D721Med (cell line): ENCODE measurements around the gene ANXA7.
"Not testable (repeated sequence)": the region's sequence is repeated elsewhere in the genome, so short reads cannot be mapped to it uniquely, and the experiment has no call there.

Source experiments
- DNase-seq: peaks from one replicate; pipeline ENCODE4 v3.0.0; 2011; ENCODE audit warnings: low spot score; ENCODE audit not compliant: insufficient read length
- FAIRE-seq: peaks from 2 replicates; lab custom pipeline; 2011; peaks lifted over from hg19 to GRCh38; lab: Jason Lieb, UNC
- CTCF ChIP-seq: IDR thresholded peaks from 2 replicates; pipeline ENCODE4 v1.5.1; 2012; ENCODE audit warnings: mild to moderate bottlenecking, control low read depth; ENCODE audit not compliant: insufficient read depth; ENCODE audit errors: missing control alignments

The ANXA7 gene

DNA sequence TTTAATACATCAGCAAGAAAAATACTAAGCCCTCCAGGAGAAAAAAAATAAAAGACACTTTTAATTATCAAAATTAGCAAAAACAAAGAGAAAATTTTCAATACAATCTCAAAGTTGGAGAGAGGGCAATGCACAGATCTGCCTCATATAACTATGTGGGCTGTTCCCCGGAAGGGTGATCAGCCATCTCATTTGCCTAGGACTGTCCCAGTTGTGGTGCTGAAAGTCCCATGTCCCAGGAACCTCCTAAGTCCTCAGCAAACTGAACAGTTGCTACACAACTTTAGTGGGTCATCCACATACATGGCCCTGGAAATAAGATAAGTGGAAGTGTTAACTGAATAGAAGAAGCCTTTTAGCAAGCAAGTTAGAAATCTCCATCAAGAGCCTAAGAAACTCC is 69.6 kb downstream of the ANXA7 start:
- TF ChIP-seq CTCF, result no peak
- DNase-seq, result no peak
- FAIRE-seq, result no peak

DNA sequence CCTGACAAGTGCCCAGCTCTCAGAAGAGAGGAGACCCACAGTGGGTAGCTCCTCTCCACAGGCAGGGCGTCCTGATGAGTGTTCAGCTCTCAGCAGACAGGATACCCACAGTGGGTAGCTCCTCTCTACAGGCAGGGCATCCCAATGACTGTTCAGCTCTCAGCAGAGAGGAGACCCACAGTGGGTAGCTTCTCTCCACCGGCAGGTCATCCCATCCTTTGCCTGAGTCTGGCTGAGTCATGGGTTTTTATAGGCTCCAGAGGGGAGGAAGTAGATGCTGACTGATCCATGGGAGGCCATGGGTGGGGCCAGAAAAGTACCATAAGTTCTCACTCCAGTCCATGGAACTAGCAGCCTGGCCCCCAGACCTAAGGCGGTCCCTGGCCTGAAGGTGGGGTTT is 73.7 kb downstream of the ANXA7 start:
- DNase-seq (no peak), FAIRE-seq (no peak)
- TF ChIP-seq CTCF, result no peak

DNA sequence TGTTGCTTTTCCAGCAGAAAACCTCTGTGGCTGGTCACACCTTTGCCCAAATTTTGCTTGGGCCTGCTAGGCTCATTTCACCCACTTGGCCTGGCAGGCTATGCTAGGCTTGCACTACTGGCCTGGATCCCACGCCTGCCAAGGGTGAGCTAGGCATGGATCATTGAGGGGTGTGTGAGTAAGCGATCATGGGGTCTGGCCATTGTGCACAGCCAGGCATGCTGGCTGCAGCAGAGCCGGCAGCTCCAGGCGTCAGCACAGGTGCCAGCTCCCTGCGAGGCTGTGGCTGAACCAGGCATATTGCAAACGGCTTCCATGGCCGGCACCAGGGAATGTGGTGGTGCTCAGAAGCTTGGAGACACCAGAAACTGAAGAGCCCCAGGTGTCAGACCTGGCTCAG is 74.4 kb downstream of the ANXA7 start:
- DNase-seq, result no peak
- TF ChIP-seq CTCF, result no peak
- FAIRE-seq, result no peak

GRCh38 chr10:73338801-73339368 is 75.0 kb downstream of the ANXA7 start:
- no peak for DNase-seq
- FAIRE-seq, result no peak
- no peak for TF ChIP-seq CTCF

DNA sequence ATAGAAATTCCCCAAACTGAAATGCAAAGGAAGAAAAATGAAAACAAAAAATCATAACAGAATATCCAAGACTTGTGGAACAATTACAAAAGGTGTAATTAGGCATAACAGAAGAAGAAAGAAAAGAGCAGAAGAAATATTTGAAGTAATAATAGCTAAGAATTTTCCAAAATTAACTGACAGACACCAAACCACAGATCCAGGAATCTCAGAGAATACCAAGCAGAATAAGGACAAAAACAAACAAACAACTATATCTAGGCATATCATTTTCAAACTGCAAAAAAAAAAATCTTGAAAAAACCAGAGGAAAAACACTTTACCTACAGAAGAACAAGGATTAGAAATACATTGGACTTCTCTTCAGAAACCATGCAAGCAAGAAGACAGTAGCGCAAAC is 80.7 kb downstream of the ANXA7 start:
- DNase-seq, result no peak
- no peak for TF ChIP-seq CTCF
- no peak for FAIRE-seq

GRCh38 chr10:73332379-73332778 is 81.5 kb downstream of the ANXA7 start:
- no peak for TF ChIP-seq CTCF
- FAIRE-seq (no peak), DNase-seq (no peak)

- not testable (repeated sequence) for FAIRE-seq, DNase-seq
Measured at GRCh38 chr10:73328523-73328922, 85.3 kb downstream of the ANXA7 start.

DNA sequence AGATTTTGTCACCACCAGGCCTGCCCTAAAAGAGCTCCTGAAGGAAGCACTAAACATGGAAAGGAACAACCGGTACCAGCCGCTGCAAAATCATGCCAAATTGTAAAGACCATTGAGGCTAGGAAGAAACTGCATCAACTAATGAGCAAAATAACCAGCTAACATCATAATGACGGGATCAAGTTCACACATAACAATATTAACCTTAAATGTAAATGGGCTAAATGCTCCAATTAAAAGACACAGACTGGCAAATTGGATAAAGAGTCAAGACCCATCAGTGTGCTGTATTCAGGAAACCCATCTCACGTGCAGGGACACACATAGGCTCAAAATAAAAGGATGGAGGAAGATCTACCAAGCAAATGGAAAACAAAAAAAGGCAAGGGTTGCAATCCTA is 88.6 kb downstream of the ANXA7 start:
- not testable (repeated sequence) for FAIRE-seq, DNase-seq
